Spleen (tissue), 11 donors: Measurements from ENCODE around the gene SLC43A1. TPM values are rescaled to one million over a fixed set of nuclear protein-coding genes. Genes with fewer than 3 reads are reported as not detected.

Experiments
- DNase-seq: peaks from one replicate; pipeline ENCODE4 v3.0.0-alpha.2; 2020
- H3K27ac ChIP-seq, 8 donors: fragments of 200-600 bp; sonication (generic) in 7 of 8; 1 replicate in 4 of 8; 2 replicates in 4 of 8; pipeline versions ENCODE4 v1.5.0 to v1.8.0; 2016 to 2021; ENCODE audit warnings: inconsistent platforms in 4 of 8, mild to moderate bottlenecking in 4 of 8, moderate library complexity in 1 of 8
- H3K27me3 ChIP-seq, 7 donors: fragments of 200-600 bp; sonication (generic) in 6 of 7; replicated peaks in 1 of 7; 1 replicate in 4 of 7; 2 replicates in 3 of 7; pipeline versions ENCODE4 v1.5.0 to v1.8.0; 2016 to 2021; ENCODE audit warnings: inconsistent platforms in 3 of 7, mild to moderate bottlenecking in 1 of 7
- H3K36me3 ChIP-seq, 6 donors: fragments of 200-600 bp; sonication (generic) in 5 of 6; 1 replicate in 4 of 6; 2 replicates in 2 of 6; pipeline versions ENCODE4 v1.5.0 to v1.8.0; 2016 to 2021; ENCODE audit warnings: inconsistent platforms in 2 of 6
- H3K4me1 ChIP-seq, 6 donors: fragments of 200-600 bp; sonication (generic) in 5 of 6; 1 replicate in 3 of 6; 2 replicates in 3 of 6; pipeline versions ENCODE4 v1.5.0 to v1.8.0; 2016 to 2021; ENCODE audit warnings: inconsistent platforms in 3 of 6
- H3K4me3 ChIP-seq, 8 donors: fragments of 200-600 bp; sonication (generic) in 7 of 8; 1 replicate in 4 of 8; 2 replicates in 4 of 8; pipeline versions ENCODE4 v1.5.0 to v1.8.0; 2016 to 2021; ENCODE audit warnings: inconsistent platforms in 4 of 8, mild to moderate bottlenecking in 4 of 8, moderate library complexity in 2 of 8
- H3K9me3 ChIP-seq, 8 donors: fragments of 200-600 bp; sonication (generic) in 7 of 8; 1 replicate in 4 of 8; 2 replicates in 4 of 8; pipeline versions ENCODE4 v1.5.0 to v1.8.0; 2016 to 2021; ENCODE audit warnings: inconsistent platforms in 4 of 8
- POLR2A ChIP-seq, 3 donors: fragments of 450-650 bp; IDR thresholded peaks; one replicate each; pipeline ENCODE4 v1.5.1; 2017; ENCODE audit warnings: antibody characterized with exemption in 3 of 3, mild to moderate bottlenecking in 1 of 3
- POLR2AphosphoS5 ChIP-seq, 3 donors: sonication (generic); formaldehyde crosslinking; IDR thresholded peaks; one replicate each; pipeline ENCODE4 v1.5.1; 2017; ENCODE audit warnings: antibody characterized with exemption in 3 of 3
- WGBS, 5 donors: extraction: QIAGEN DNeasy Blood & Tissue Kit in 3 of 5; methylation state at CpG; one replicate each; pipeline versions ENCODE4 v1.1.5 to v1.1.7; 2013 to 2018; 5-methylcytosine and 5-hydroxymethylcytosine counted together
- intact Hi-C: fragments of 100-400 bp; cut with DNase I; formaldehyde crosslinking; loops from one replicate; pipeline ENCODE4 v1.15.0; 2023; ENCODE audit warnings: low total_unique reads
- polyA plus RNA-seq, 3 donors: library from polyadenylated mRNA; stranded (reverse); fragments of 200-250 nt; gene quantifications; one replicate each; pipeline ENCODE4 v1.2.1, GENCODE V29; 2013
- total RNA-seq, 7 donors: library from RNA; depleted of rRNA in 3 of 7; stranded (reverse); fragments of >200 nt in 3 of 7; fragmentation: NEBNext Ultra II Directional in 4 of 7; extraction: Animal tissue kit (Norgen Biotek cat#: 25700) in 4 of 7; gene quantifications; one replicate each; pipeline versions ENCODE4 v1.1.0 to v1.2.1, GENCODE V29; 2016 to 2021
- TF ChIP-seq, protein P1 (sequence below), 11 experiments: fragments of 200-600 bp in 7 of 11; fragments of 450-650 bp in 4 of 11; sonication (generic) in 4 of 11; IDR thresholded peaks in 8 of 11; conservative IDR thresholded peaks in 3 of 11; 1 replicate in 7 of 11; 2 replicates in 4 of 11; pipeline versions ENCODE4 v1.4.0 to v1.8.0; 2016 to 2021; ENCODE audit warnings: antibody characterized with exemption in 11 of 11, inconsistent platforms in 4 of 11, mild to moderate bottlenecking in 1 of 11
- donor health status: healthy with polysubstance abuse.
- donor health status: DM: no; HTN: no; CAD: no; lungs with moderate emphysema.
- donor health status: DM: no; HTN: no; CAD: no.
- donor health status: Bipolar disorder and iron deficiency.
- donor health status: healthy.
- donor health status: DM: no; HTN: no; CAD: no.
- donor health status: DM: yes; HTN: yes; CAD: no.

SLC43A1 gene
- total and polyA plus RNA-seq, 10 donors: 6.2 to 16.1 (median 10.8) TPM

DNA sequence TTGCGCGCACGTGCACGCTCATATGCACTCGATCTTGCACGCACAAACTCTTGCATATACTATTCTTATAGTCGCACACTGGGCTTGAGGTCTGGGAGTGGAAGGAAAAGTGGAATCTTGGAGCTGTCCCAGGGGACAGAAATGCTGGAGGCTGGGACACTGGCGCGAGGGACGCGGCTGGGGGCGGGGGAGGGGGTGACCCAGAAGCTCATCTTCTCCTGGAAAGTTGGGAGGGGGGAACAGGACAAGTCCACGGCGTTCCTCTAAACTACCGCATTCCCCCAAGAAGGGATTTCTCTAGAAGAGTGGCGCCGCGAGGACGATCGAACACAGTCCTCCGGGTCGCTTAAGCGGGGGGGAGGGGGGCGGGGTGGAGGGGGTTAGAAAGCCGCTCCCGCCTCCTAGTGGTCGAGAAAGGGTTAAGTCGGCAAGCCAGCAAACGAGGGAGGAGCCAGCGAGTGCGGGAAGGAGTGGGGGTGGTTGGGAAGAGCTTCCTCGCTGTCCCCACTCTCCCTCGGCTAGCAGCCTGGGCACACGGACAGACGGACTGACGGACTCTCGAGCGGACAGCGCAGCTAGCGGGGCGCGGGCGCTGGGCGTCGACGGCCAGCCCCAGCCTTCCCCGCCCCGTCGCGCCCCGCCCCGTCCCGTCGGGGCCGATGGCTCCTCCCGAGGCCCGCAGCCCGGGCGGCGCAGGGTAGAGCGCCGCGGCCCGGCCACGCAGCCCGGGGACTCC lies 55.3 kb downstream of the SLC43A1 start, which contains the start of gene RTN4RL2:
Gene RTN4RL2 (plus strand): TSS at position 507 of the 736 bp plus-strand sequence. CDS start 338 bp downstream, outside the sequence.
- Histone ChIP-seq H3K36me3 (no peaks in the 10 kb centered on the region), H3K27ac (no peak within 1 kb of the TSS), H3K4me1 (peaks cover 22 to 58% (median 47%) of the 10 kb centered on the region in 6 donors), H3K9me3 (no peaks in the 10 kb centered on the region), H3K27me3 (peaks cover 5 to 69% (median 39%) of the 10 kb centered on the region in 7 donors), H3K4me3 (peak within 1 kb of the TSS; percentile 16 to 71 (median 44))
- DNase-seq: peak; percentile 86
- WGBS, 5 donors: 0 to 1% (median 1%) methylated on average over 32 to 66 of the region's 66 CpGs
- TF ChIP-seq POLR2AphosphoS5 (IDR thresholded peaks at IDR 0.05) (peak in 1 of 3 donors; percentile 41), POLR2A (IDR thresholded peaks at IDR 0.05) (no peak)
- TF ChIP-seq, protein P1, sequence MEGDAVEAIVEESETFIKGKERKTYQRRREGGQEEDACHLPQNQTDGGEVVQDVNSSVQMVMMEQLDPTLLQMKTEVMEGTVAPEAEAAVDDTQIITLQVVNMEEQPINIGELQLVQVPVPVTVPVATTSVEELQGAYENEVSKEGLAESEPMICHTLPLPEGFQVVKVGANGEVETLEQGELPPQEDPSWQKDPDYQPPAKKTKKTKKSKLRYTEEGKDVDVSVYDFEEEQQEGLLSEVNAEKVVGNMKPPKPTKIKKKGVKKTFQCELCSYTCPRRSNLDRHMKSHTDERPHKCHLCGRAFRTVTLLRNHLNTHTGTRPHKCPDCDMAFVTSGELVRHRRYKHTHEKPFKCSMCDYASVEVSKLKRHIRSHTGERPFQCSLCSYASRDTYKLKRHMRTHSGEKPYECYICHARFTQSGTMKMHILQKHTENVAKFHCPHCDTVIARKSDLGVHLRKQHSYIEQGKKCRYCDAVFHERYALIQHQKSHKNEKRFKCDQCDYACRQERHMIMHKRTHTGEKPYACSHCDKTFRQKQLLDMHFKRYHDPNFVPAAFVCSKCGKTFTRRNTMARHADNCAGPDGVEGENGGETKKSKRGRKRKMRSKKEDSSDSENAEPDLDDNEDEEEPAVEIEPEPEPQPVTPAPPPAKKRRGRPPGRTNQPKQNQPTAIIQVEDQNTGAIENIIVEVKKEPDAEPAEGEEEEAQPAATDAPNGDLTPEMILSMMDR (IDR thresholded peaks at IDR 0.05 in 8 of 11, conservative IDR thresholded peaks at IDR 0.05 in 3 of 11): peak in 2 of 11 experiments; percentile 26 to 46
- intact Hi-C loops: no loop called here

DNA sequence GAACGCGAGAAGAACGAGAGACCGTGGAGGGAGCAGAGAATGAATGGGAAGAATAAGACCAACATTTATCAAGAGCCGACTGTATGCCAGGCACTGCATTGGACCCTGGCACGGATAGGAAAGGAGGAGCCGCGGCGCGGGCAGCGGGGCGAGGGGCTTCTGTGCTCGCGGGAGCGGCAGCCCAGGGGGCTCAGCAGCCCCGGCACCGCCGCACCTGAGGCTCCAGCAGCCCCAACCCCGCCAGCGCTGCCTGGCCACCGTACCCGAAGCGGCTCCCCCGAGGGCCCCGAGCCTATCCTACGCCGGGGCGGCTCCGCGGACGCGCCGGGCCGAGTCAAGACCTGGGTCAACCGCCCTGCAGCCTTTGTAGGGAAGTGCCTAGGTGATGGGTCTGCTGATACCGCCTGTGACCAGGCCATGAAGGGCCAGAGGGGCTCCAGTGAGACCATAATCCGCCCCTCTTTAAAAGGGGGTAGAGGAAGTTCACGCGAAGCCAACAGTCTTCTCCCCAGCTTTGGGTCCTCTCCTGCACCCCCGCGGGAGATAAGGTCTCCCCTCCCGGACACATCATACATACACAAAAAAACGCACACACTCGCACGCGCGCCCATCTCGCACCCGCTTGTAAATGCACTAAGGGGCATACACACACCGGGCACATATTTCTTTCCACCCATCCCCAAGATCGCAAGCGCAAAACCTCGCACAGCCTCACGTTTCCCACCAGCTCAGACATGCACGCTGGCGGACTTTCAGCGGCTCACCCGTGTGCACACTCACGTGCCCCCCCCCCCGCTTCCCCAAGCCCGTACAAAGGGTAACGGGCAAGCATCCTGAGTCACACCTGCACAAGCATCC lies 56.1 kb downstream of the SLC43A1 start:
- Histone ChIP-seq H3K9me3 (no peaks in the 10 kb centered on the region), H3K4me3 (peak overlapping the region; percentile 4 to 71 (median 44)), H3K27ac (no peak overlapping the region), H3K4me1 (peaks cover 22 to 51% (median 45%) of the 10 kb centered on the region in 6 donors), H3K27me3 (peaks cover 5 to 69% (median 39%) of the 10 kb centered on the region in 7 donors), H3K36me3 (no peaks in the 10 kb centered on the region)
- TF ChIP-seq, protein P1 (IDR thresholded peaks at IDR 0.05 in 8 of 11, conservative IDR thresholded peaks at IDR 0.05 in 3 of 11): no peak
- TF ChIP-seq POLR2A (IDR thresholded peaks at IDR 0.05) (no peak), POLR2AphosphoS5 (IDR thresholded peaks at IDR 0.05) (no peak)
- intact Hi-C loops: loop anchor here (5.0 kb wide), 1 partner anchor 183 kb away; no protein-coding TSS in a partner anchor
- 1 to 2% (median 1%) methylated on average over 48 to 62 of the region's 62 CpGs for WGBS, 5 donors
- peak; percentile 86 for DNase-seq

DNA sequence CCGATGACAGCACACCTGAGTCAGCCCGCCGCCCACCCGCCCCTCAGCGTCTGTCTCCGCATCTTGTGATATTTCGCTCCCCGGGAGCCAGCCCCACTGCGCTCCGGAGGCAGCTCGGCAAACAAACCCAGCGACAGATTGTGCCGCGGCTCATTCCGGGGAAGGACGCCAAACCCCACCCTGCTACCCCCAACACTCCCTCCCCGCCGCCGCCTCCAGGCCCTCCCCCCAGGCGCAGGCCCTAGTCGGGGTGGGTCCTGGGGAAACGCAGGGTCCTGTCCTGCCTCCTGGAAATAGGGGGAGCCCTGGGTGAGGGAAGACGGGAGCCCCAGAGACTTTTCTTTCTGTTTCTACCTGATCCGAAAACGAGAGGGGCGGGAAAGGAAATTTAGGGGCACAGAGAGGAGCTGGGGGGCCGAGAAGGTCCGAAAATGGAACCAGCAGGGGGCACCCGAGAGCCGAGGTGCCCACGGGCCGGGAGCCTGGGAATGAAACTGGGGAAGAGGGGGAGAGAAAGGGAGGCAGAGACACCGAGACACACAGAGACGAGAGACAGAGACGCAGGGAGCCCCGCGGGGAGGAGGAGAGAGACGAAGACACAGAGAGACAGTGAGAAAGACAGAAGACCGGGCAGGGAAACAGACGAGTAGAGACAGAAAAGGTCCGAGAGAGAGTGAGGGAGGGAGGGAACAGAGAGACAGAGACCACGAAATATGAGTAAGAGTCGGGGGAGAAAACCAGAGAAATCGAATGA lies 56.9 kb downstream of the SLC43A1 start:
- intact Hi-C loops: loop anchor here (5.0 kb wide), 1 partner anchor 184 kb away; no protein-coding TSS in a partner anchor
- Histone ChIP-seq H3K4me3 (peak overlapping the region; percentile 7 to 71 (median 44)), H3K9me3 (no peaks in the 10 kb centered on the region), H3K27me3 (peaks cover 5 to 69% (median 39%) of the 10 kb centered on the region in 7 donors), H3K27ac (no peak overlapping the region), H3K4me1 (peaks cover 22 to 47% (median 42%) of the 10 kb centered on the region in 6 donors), H3K36me3 (no peaks in the 10 kb centered on the region)
- DNase-seq: peak; percentile 82
- TF ChIP-seq, protein P1 (IDR thresholded peaks at IDR 0.05 in 8 of 11, conservative IDR thresholded peaks at IDR 0.05 in 3 of 11): peak in 10 of 11 experiments; percentile 38 to 83 (median 69)
- no peak for TF ChIP-seq POLR2AphosphoS5 (IDR thresholded peaks at IDR 0.05)
- 0 to 1% (median 1%) methylated on average over 43 to 44 of the region's 44 CpGs for WGBS, 5 donors
